ENCODE data around the gene TGFB2. TPM values are rescaled to one million over a fixed set of nuclear protein-coding genes. Genes with fewer than 3 reads are reported as not detected.

Gene TGFB2
- total RNA-seq, 1 donor = 13.4 TPM

DNA sequence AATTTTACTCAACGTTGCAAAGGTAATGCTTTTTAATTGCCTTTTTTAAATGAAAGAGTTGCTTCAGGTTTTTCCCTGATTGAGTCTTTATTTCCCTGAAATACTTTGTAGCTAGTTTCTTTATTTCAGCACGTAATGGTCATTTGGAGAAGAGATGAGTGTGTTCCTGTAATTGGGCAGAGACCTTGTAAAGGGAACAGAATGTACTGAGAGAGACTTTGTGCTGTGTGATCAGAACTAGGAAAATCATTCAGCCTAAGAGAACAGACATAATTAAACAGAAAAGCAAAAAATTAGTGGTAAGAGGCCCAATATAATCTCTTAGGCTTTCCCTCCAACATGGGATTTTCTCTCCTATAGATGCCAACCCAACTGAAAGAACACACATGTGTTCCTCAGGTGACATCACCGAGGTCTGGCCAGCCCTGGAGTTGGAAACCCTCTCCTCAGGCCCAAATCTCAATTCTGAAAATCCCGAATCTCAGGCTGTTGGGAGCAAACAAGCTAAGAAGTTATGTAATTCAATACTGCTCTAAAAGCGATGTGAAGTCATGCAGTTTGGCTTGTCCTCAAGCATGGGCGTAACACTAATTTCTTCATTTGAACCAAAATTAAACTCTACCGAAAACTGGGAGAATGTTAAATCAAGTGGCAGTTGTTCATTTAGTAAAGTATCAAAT, 102.0 kb downstream of the TGFB2 start:
- no peaks in the 10 kb centered on the region for H3K79me2 ChIP-seq (ENCODE audit: insufficient read depth, low read length)
- no peaks in the 10 kb centered on the region for H3K9me3 ChIP-seq (ENCODE audit: low read depth, low read length)
- H3K4me2 ChIP-seq (ENCODE audit: insufficient read depth, low read length) = no peak overlapping the region
- H4K20me1 ChIP-seq (ENCODE audit: insufficient read depth, low read length) = no peaks in the 10 kb centered on the region
- no peak for DNase-seq (ENCODE audit: insufficient read length, low spot score, missing footprints)
- TF ChIP-seq, protein P1, sequence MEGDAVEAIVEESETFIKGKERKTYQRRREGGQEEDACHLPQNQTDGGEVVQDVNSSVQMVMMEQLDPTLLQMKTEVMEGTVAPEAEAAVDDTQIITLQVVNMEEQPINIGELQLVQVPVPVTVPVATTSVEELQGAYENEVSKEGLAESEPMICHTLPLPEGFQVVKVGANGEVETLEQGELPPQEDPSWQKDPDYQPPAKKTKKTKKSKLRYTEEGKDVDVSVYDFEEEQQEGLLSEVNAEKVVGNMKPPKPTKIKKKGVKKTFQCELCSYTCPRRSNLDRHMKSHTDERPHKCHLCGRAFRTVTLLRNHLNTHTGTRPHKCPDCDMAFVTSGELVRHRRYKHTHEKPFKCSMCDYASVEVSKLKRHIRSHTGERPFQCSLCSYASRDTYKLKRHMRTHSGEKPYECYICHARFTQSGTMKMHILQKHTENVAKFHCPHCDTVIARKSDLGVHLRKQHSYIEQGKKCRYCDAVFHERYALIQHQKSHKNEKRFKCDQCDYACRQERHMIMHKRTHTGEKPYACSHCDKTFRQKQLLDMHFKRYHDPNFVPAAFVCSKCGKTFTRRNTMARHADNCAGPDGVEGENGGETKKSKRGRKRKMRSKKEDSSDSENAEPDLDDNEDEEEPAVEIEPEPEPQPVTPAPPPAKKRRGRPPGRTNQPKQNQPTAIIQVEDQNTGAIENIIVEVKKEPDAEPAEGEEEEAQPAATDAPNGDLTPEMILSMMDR (IDR thresholded peaks at IDR 0.05; ENCODE audit: extremely low read depth, low read depth, low read length) = no peak
- H3K27me3 ChIP-seq (ENCODE audit: insufficient read depth, low read length) = no peaks in the 10 kb centered on the region
- H2AFZ ChIP-seq (ENCODE audit: low read length) = no peak overlapping the region
- no peaks in the 10 kb centered on the region for H3K4me1 ChIP-seq (ENCODE audit: insufficient read depth, low read length)
- H3K27ac ChIP-seq (ENCODE audit: low read depth, low read length) = no peak overlapping the region
- peaks cover 10% of the 10 kb centered on the region for H3K36me3 ChIP-seq (ENCODE audit: insufficient read depth, low read length)
- H3K4me3 ChIP-seq (ENCODE audit: insufficient read depth, low read length) = no peak overlapping the region

DNA sequence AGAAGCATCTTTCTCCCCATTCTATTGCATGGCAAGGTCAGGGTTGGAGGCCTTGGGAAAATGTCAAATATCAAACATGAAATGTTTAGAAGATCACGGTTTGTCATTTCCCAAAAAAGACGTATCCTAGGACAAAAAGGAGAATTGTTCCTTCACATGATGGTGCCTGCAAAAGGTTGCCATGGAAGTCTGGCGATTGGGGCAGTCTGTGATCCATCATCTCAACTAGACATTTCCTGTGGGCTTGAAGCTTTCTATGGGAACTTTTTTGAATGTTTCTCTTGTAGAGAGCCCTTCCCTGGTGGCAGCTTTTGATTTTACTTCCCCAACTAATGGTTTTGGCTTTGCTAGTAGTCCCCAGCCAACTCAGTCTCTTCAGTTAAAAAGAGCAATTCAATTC, 106.3 kb downstream of the TGFB2 start:
- Histone ChIP-seq H3K36me3 (ENCODE audit: insufficient read depth, low read length) (no peaks in the 10 kb centered on the region), H3K9me3 (ENCODE audit: low read depth, low read length) (no peaks in the 10 kb centered on the region), H3K79me2 (ENCODE audit: insufficient read depth, low read length) (no peaks in the 10 kb centered on the region), H3K27me3 (ENCODE audit: insufficient read depth, low read length) (no peaks in the 10 kb centered on the region), H3K4me1 (ENCODE audit: insufficient read depth, low read length) (no peaks in the 10 kb centered on the region), H2AFZ (ENCODE audit: low read length) (no peak overlapping the region), H3K4me3 (ENCODE audit: insufficient read depth, low read length) (no peak overlapping the region), H3K4me2 (ENCODE audit: insufficient read depth, low read length) (no peak overlapping the region), H3K27ac (ENCODE audit: low read depth, low read length) (no peak overlapping the region), H4K20me1 (ENCODE audit: insufficient read depth, low read length) (no peaks in the 10 kb centered on the region)
- DNase-seq (ENCODE audit: insufficient read length, low spot score, missing footprints) = no peak
- TF ChIP-seq, protein P1 (IDR thresholded peaks at IDR 0.05; ENCODE audit: extremely low read depth, low read depth, low read length) = no peak

DNA sequence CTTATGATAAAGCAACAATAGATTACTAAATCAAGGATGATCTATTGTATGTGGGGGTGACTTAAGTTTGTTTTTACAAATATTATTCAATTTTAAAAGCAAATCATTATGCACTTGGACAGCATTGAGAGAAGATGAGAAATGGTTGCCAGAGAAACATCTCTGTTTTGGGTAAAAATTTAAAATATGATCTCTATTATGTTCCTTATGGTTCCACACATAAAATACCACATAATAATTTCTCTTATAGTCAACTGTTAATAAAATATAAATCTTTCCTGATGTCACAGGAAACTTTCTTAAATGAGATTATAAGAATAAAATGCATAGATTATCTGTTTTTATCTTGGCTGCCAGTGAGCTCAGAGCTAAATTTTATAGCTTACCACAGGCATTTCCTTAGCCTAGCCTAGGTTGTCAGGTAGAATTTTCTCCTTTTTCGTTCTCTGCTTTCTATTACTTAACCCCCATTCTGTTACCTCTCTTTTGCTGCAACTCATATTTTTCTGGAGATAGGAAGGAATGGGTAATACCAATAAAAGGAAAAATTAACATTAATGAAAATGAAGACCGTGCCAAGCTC, 109.7 kb downstream of the TGFB2 start:
- Histone ChIP-seq H3K79me2 (ENCODE audit: insufficient read depth, low read length) (no peaks in the 10 kb centered on the region), H3K27ac (ENCODE audit: low read depth, low read length) (no peak overlapping the region), H4K20me1 (ENCODE audit: insufficient read depth, low read length) (no peaks in the 10 kb centered on the region), H3K36me3 (ENCODE audit: insufficient read depth, low read length) (no peaks in the 10 kb centered on the region), H3K9me3 (ENCODE audit: low read depth, low read length) (no peaks in the 10 kb centered on the region), H3K27me3 (ENCODE audit: insufficient read depth, low read length) (no peaks in the 10 kb centered on the region), H3K4me2 (ENCODE audit: insufficient read depth, low read length) (no peak overlapping the region), H2AFZ (ENCODE audit: low read length) (no peak overlapping the region), H3K4me3 (ENCODE audit: insufficient read depth, low read length) (no peak overlapping the region), H3K4me1 (ENCODE audit: insufficient read depth, low read length) (peaks cover 9% of the 10 kb centered on the region)
- DNase-seq (ENCODE audit: insufficient read length, low spot score, missing footprints) = no peak
- TF ChIP-seq, protein P1 (IDR thresholded peaks at IDR 0.05; ENCODE audit: extremely low read depth, low read depth, low read length) = no peak

GRCh38 chr1:218456444-218456843, 111.3 kb downstream of the TGFB2 start:
- TF ChIP-seq, protein P1 (IDR thresholded peaks at IDR 0.05; ENCODE audit: extremely low read depth, low read depth, low read length) = no peak
- Histone ChIP-seq H3K27ac (ENCODE audit: low read depth, low read length) (no peak overlapping the region), H2AFZ (ENCODE audit: low read length) (no peak overlapping the region), H3K4me3 (ENCODE audit: insufficient read depth, low read length) (no peak overlapping the region), H3K9me3 (ENCODE audit: low read depth, low read length) (no peaks in the 10 kb centered on the region), H3K4me1 (ENCODE audit: insufficient read depth, low read length) (peaks cover 24% of the 10 kb centered on the region), H4K20me1 (ENCODE audit: insufficient read depth, low read length) (no peaks in the 10 kb centered on the region), H3K4me2 (ENCODE audit: insufficient read depth, low read length) (no peak overlapping the region), H3K36me3 (ENCODE audit: insufficient read depth, low read length) (no peaks in the 10 kb centered on the region), H3K27me3 (ENCODE audit: insufficient read depth, low read length) (no peaks in the 10 kb centered on the region), H3K79me2 (ENCODE audit: insufficient read depth, low read length) (no peaks in the 10 kb centered on the region)
- no peak for DNase-seq (ENCODE audit: insufficient read length, low spot score, missing footprints)
